DMS114 treated with DMSO at 0.1 percent for 48 hours (cell line): Measurements from ENCODE around the gene GATAD2A.
"Not testable (repeated sequence)": the region's sequence is repeated elsewhere in the genome, so short reads cannot be mapped to it uniquely, and the experiment has no call there.

Experiments used
- DNase-seq: peaks from one replicate; lab custom pipeline; 2025; ENCODE audit not compliant: unreplicated experiment; lab: John Stamatoyannopoulos, UW

The GATAD2A gene

DNA sequence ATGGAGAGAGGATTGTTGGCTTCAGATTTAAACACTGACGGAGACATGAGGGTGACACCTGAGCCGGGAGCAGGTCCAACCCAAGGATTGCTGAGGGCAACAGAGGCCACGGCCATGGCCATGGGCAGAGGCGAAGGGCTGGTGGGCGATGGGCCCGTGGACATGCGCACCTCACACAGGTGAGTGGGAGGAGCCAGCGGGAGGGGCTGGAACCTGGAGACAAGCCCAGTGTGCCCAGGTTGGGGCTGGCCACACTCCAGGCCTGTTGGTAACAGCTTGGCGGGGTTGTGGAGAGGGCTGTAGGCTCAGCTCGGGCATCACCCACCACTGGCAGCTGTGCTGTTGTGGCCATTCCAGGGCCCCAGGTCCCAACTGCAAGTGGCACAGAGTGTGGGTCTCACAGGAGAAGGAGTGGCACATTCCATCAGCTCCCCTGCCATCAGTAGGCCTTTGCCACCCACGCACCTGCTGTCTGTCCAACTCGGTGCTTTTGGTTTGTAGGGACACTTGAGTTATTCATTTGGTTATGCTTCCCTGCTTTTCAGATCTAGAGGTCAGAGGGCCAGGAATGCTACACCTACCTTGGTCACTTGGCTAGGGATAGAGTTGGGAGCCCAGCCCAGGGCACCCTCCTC lies 60.1 kb downstream of the GATAD2A start:
- no peak for DNase-seq

DNA sequence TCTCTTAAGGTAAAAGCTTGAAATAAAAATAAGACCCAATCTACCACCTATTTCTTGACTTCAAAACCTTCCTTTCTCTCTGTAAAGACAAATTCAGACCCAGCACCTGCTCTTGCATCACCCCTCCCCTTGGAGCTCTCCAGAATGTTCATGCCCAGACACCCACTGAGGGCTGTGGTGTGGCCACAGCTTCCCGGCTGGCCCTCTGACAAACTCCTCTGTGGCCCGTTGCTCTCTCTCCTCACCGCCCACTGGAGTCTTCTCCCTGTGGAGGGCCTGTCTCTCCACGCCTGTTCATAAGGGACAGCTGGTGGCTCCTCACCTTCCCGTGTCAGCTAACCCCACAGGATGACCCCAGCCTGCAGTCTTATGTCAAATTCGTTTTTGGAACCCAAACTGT lies 60.7 kb downstream of the GATAD2A start:
- DNase-seq: no peak

DNA sequence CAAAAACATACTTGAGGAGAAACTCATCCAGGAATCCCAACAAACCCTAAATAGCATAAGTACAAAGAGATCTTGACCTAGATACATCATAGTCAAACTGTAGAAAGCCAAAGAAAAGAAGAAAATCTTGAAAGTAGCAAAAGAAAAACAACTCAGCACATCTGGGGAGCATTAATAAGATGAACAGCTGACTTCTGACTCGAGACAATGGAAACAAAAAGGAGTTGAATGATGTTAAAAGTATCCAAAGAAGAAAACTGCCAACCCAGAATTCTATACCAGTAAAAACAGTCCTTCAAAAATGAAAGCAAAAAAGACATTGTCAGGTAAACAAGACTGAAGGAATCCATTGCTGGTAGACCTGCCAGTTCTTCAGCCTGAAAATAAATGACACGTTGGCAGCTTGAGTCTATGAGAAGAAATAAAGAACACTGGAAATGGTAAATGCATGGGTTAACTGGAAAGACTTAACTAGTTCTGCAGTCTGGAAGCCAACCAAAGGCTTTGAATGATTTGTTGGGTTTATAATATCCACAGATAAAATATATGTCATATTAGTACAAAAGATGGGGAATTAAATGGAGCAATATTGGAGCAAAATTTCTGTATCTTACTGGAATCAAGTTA lies 63.1 kb downstream of the GATAD2A start:
- no peak for DNase-seq

DNA sequence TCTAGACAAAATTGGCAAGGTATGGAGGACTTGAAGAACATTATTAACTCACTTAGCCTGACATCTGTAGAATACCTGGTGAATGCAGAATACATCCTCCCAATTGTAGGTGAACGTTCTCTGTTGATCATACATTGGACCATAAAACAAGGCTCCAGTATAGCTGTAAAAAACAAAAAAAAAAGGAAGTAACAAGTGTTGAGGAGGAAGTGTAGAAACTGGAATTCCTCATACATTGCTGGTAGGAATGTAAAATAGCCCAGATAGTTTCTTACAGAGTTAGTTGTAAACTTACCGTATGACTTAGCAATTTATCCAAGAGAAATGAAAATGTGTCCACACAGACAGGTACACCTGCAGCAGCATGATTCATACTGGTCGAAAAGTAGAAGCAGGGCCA lies 65.1 kb downstream of the GATAD2A start:
- DNase-seq: no peak

DNA sequence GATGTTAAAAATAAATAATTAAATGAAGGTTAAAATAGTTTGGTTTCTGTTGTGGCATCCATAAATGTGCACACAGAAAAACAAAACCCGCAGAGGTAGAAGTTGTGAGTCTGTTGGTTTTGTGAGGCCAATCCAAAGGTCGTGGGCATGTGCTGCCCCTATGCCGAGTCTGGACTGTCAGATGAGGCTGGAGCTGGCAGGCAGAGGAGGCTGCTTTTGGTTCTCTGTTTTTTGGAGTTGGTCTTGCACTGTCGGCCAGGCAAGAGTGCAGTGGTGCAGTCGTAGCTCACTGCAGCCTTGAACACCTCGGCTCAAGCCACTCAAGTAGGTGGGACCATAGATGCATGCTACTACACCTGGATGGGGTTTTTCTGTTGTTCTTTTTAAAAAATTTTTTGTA lies 66.2 kb downstream of the GATAD2A start:
- no peak for DNase-seq

DNA sequence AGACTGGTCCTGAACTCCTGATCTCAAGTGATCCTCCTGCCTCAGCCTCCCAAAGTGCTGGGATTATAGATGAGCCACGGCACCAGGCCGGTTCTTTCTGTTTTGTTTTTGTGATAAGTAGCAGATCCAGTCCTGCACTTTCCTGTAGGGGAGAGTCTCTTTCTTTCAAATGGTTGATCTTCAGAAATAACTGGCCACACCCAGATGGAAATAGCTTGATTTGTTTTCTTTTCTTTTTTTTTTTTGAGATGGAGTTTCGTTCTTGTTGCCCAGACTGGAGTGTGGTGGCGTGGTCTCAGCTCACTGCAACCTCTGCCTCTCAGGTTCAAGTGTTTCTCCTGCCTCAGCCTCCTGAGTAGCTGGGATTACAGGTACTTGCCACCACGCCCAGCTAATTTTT lies 66.6 kb downstream of the GATAD2A start:
- not testable (repeated sequence) for DNase-seq

DNA sequence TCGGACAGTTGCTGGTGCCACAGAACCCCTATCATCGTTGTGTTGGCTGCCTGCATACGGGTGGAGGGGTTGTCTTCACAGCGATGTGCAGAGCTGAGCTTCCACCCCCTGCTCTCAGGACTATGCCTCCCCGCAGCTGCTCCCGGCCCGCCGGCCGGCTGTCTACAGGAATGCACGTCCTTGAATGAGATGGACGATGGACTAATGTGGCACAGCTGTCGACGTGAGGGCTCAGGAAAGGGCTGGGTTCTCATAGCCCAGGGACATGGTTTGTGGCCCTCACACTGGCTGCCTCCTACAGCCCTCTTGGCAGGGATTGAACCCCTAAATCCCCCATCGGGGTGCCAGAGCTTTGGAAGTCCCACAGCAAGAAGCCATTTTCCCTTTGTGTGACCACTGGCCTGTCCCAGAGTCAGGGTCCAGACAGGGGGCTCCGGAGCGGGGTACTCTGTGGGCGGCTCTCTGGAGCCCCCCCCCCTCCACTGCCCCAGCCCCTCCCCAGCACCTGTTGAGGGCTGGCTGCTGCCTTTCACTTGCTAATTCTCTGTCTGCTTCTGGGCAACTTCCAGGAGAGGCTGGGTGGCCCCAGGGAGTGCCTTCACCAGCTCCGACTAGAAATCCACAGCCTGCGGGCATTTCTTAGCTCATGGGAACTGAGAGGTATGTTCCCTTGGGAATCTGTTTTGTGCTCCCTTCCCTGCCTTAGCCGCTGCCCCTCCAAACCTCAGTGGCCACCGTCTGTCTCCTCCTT lies 69.7 kb downstream of the GATAD2A start:
- DNase-seq: no peak

DNA sequence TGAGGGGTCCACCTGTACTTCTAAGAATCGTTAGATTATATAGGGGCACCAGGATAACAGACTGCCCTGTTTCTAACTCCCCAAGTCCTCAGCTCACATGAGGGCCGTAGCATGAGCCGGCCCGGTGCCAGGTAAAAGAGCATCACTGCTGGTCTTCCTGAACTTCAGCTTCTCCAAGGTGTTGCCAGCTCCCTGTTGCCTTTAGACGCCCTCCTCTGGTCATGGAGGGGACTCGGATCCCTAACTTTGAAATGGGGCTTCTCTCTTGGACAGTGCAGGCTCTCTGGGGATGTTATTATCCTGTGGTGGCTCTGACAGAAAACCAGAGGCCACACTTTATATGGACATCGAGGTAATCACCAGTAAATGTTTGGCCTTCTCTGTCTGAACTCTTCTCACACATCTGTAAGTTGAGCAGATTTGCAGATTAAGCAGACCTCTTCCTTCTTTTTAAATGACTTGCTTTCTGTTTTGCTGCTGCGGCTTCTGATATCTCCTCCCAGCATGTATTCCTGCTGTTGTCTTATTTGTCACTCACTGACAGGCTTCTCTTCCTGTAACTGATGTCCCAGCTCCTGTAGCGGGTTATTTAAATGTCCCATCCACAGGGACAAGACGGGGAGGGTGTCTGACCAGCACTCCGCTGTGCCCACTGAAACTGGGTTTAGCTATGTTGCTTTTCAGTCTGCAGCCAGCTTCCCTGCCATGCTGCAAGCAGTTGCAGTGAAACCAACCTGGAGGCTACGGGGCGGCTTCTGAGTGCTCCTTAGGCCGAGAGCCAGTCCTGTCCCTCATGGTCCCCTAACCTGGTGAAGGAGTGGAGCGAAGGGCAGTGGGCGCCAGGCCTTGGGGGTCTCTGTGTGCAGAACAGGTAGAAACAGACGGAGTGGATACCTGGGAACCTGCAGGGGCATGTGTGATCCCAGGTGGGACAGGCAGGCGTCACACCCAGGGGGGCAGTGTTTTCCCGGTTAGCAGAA lies 70.7 kb downstream of the GATAD2A start:
- peak; percentile 20 for DNase-seq

DNA sequence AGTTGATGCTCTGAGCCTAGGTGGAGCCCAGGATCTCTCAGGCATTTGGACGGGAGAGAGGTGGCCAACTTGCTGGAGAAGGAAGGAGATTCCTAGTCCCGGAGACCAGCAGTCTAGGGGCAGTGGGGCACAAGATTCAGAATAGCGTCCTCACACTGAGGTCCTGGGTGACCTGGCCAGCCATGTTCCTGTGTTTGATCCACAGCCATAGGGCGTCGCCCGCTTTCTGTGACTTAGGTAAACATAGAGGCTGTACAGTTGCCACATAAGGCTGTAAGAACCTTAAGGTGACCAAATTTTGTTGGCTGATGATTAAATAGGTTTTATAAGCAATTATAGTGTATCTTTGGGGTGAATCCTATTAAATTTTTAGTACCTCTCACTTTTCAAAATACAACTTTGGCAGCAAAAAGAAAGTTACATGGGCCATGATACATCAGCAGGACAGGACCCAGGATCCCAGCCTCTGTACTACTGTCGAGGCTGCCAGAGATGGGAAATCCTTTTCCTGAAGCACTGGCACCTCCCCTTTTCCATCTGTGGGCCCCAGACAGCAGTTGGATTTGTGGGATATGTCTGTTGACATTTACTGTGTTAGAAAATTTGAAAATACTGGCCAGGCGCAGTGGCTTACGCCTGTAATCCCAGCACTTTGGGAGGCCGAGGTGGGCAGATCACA lies 72.4 kb downstream of the GATAD2A start:
- DNase-seq: no peak

DNA sequence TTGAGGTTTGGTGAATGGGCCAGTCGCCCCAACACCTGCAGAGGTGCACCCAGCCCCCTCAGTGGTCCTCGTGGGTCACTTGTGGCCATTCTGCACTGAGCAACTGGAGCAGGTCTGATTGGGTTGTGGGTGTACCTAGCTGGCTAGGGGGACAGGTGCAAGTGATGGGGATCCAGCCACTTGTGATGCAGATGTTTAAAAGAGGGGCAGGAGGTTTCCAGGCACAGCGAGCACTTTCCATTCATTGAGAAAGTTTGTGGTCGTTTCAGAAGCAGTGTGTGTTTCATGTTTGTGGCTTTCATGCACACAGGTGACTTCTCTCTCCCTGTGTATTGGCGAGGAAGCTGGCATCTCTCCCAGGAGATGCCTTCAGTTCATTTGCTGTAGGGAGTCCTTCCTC lies 75.2 kb downstream of the GATAD2A start:
- DNase-seq: no peak

DNA sequence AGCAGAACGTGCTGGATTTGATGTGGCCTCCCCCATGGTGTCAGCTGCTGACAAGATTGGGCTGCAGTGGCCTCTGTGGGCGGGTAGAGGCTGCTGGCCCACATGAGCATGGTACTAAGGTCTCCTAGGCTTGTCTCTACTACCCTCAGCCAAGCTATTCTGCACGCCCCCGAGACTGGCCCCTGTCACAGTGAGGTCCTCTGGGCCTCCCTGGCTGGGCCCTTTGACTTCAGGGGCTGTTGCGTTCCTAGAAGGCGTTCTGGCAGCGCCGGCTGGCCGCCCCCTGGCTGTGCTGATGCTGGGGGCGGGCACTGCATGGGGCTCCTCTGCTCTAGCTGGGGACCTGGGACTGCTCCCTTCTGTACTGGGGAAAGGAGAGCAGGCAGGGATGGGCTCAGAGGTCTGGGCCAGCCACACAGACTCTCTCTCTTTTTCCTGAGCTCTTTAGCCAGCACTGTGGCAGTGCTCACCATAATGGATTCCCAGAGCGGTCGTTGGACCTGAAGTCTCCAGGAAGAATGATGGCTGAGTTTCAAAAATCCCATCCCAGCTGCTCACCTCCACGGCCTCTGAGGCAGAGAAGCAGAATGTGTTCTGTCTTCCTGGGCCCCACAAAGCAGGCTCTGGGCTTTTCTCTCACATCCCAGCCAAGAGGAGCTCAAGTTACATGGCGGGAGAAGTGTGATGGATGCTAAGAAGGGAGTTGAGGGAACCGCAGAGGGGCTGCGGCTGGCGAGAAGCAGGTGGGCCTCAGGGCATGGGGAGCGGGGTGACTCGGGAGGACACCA lies 77.5 kb downstream of the GATAD2A start:
- no peak for DNase-seq

DNA sequence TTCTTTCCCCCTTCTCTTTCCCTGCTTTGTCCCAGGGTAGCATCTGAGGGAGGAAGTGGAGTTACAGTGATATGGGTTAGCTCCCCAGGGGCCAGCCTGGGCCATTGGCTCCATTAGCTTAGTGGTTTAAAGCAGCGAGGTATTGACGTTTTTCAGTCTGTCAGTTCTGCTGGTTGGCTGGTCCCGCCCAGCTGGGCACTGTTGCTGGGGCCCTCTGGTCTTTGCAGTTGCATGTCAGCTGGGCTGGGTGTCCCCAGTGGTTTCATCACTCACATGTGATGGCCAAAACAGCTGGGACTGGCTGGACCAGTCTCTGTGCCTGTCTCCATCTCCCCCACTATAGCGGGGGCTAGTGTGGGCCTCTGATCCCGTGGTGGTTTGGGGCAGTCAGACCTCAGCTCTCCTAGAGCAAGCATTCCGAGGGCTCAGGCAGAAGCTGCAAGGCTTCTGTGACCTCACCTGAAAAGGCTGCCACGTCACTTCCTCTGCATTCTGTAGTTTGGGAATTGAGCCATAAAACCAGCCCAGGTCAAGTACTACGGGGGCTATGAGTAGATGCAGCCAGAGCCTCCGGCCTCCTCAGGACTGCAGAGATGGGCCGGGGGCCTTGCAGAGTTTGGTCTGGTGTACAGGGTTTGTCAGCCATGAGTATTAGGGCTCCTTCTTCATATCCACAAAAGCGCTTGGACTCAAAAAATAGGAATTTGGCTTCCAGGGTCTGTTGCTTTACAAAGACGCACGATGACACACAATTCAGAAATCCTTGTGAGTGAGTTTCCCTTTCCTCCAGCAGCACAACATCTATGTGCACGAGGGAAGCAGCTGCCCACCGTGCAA lies 79.9 kb downstream of the GATAD2A start:
- DNase-seq: no peak

DNA sequence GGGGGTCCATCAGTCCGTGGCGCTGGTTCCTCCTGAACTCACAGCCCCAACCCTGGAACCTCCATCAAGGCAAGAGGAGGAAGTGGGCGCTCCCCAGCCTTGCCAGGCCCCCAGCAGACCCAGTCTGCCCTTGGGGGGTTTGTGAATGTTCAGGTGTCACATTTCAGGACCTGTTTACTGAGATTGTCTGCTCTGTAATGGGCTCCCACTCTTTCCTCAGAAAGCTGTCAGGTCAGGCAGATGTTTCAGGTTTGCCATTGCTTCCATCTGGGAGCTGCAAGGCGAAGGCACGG lies 80.5 kb downstream of the GATAD2A start:
- DNase-seq: no peak

DNA sequence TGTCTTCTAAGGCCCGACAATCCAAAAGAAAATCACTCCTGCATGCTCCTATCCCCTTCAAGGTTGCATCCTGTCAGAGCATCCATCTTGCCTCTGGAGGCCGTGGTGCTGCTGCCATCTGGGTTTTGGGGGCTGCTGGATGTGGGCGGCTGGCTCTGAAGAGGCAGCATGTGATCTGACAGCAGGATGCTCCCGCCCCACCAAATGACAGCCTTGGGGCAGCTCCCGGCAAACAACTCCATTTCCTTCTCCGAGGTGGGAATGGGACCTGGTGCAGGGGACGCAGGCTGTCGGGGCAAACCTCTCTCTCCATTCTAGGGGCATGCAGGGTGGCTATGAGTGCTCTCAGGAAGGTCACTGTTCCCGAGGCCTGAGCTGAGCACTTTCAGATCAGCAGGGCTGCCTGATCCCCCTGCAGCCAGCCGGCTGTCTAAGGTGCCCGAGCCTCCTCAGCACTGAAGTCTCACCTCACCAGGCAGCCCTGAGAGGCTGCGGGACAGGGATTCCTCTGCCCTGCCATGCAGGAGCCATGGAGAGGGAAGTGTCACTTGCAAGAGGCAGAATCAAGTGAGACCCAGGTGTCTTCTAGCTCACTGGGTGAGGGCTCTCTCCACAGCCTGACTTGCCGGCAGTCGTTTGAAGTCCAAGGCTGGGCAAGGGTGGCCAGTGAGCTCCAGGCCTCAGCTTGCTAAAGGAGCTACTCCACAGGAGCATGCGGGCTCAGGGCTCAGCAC lies 81.0 kb downstream of the GATAD2A start:
- no peak for DNase-seq

DNA sequence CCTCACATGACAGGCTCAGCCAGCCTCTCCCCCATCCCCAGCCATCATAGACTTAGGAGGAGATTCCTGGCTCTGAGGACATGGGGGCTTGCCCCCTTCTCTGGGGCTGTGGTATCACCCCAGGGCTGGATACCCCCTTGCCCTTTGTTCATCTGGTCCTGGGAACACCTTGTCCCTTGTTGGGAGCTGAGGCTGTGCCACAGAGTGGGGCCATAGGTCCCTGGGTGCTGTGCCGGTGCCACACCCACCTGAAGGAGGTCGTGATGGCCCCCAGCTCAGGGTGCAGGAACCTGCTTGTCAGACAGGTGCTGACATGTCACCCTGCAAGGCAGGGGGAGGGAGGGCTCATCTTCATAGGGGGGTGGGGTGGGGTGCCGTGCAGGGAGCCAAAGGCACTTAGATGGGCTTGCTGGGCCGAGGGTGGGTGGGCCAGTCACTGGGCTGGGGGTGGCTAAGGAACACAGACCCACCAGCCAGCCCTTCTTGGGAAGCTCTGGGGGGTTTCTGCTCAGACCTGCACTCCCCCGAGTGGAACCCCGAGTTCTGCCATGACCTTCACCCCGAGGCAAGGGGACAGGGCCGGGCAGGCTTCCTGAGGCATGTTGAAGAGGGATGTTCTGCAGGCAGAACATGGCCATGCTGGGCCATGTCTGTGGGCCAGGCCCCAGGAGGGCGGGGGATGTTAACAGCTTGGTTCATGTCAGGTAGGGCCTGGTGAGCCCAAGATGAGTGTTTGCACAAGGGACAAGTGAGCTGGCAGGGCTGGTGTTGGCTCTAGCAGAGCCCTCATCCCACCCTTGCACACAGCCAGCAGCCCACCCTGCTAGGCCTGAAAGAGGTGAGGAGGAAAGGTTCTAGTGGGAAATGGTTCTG lies 81.8 kb downstream of the GATAD2A start:
- no peak for DNase-seq

DNA sequence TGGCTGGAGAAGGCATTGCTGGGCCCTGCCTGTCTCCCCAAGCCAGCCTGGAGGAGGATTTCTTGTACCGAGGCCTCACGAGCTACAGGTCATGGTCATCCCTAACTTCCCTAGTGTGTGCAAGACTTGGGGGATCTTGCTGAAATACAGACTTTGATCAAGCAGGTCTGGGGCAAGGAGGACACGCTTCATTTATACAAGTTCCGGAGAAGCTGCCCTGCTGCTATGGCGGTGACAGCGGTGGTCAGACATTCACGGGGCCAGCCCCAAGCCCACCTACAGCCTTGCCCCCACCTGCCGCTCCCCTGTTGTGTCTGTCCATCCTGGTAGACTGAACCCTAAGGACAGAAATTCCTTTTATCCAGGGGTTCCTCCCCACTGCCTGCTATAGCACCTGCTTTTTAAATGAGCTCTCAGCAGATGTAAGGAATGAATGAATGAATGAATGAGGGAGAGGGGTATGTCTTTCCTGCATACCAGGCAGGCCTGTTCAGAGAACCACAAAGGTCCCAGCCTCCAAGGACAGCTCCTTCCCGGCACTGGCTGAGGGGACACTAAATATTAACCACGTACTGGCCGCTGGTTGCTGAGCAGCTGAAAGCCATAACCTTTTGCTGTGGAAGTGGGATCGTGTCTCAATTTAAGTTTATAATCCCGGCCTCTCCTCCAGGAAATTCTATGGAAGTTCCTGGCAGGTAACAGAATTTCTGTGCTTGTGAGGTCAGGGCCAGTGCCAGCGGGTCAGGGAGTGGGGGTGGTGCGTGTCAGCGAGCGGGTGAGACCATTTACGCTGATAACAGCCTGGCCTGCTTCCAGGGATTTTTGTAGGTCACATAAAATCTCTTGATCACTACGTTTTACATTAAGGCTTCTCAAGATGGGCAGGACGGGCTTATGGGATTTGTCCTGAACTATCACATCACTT lies 82.7 kb downstream of the GATAD2A start:
- DNase-seq: no peak
